ENCODE results near the gene ZNF511. TPM values are rescaled to one million over a fixed set of nuclear protein-coding genes. Genes with fewer than 3 reads are reported as not detected.

ZNF511 gene
- total and polyA plus RNA-seq, 9 of the 15 experiments (the other 6 are each of a cell fraction or from before 2014, with no cell fraction given) = 0.61 to 69.3 (median 40.1) TPM

- TF ChIP-seq ZNF316 (IDR thresholded peaks at IDR 0.05) = no peak
- TF ChIP-seq FUS (optimal IDR thresholded peaks at IDR 0.05; ENCODE audit: low read depth, low read length) = no peak
- TF ChIP-seq MIER1 (IDR thresholded peaks at IDR 0.05; ENCODE audit: low read depth) = no peak
- TF ChIP-seq, protein P1, sequence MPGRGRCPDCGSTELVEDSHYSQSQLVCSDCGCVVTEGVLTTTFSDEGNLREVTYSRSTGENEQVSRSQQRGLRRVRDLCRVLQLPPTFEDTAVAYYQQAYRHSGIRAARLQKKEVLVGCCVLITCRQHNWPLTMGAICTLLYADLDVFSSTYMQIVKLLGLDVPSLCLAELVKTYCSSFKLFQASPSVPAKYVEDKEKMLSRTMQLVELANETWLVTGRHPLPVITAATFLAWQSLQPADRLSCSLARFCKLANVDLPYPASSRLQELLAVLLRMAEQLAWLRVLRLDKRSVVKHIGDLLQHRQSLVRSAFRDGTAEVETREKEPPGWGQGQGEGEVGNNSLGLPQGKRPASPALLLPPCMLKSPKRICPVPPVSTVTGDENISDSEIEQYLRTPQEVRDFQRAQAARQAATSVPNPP (IDR thresholded peaks at IDR 0.05; ENCODE audit: borderline replicate concordance, insufficient read depth, insufficient read length) = no peak
- TF ChIP-seq, protein P2, sequence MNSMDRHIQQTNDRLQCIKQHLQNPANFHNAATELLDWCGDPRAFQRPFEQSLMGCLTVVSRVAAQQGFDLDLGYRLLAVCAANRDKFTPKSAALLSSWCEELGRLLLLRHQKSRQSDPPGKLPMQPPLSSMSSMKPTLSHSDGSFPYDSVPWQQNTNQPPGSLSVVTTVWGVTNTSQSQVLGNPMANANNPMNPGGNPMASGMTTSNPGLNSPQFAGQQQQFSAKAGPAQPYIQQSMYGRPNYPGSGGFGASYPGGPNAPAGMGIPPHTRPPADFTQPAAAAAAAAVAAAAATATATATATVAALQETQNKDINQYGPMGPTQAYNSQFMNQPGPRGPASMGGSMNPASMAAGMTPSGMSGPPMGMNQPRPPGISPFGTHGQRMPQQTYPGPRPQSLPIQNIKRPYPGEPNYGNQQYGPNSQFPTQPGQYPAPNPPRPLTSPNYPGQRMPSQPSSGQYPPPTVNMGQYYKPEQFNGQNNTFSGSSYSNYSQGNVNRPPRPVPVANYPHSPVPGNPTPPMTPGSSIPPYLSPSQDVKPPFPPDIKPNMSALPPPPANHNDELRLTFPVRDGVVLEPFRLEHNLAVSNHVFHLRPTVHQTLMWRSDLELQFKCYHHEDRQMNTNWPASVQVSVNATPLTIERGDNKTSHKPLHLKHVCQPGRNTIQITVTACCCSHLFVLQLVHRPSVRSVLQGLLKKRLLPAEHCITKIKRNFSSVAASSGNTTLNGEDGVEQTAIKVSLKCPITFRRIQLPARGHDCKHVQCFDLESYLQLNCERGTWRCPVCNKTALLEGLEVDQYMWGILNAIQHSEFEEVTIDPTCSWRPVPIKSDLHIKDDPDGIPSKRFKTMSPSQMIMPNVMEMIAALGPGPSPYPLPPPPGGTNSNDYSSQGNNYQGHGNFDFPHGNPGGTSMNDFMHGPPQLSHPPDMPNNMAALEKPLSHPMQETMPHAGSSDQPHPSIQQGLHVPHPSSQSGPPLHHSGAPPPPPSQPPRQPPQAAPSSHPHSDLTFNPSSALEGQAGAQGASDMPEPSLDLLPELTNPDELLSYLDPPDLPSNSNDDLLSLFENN (IDR thresholded peaks at IDR 0.05; ENCODE audit: low read depth in 2 of 2, low read length in 2 of 2) = no peak
- TF ChIP-seq ZBTB2 (IDR thresholded peaks at IDR 0.05) = 0 out of 2 replicates have a peak, but pooled peaks have one; percentile 29
- TF ChIP-seq SNRNP70 (optimal IDR thresholded peaks at IDR 0.05; ENCODE audit: low read depth, low read length) = no peak
- TF ChIP-seq GTF2E2 (tag; IDR thresholded peaks at IDR 0.05) = no peak
- TF ChIP-seq EWSR1 (IDR thresholded peaks at IDR 0.05; ENCODE audit: borderline replicate concordance, low read depth, partially characterized antibody) = no peak
- no peak for TF ChIP-seq ELF1 (tag; IDR thresholded peaks at IDR 0.05)
- TF ChIP-seq, protein P3, sequence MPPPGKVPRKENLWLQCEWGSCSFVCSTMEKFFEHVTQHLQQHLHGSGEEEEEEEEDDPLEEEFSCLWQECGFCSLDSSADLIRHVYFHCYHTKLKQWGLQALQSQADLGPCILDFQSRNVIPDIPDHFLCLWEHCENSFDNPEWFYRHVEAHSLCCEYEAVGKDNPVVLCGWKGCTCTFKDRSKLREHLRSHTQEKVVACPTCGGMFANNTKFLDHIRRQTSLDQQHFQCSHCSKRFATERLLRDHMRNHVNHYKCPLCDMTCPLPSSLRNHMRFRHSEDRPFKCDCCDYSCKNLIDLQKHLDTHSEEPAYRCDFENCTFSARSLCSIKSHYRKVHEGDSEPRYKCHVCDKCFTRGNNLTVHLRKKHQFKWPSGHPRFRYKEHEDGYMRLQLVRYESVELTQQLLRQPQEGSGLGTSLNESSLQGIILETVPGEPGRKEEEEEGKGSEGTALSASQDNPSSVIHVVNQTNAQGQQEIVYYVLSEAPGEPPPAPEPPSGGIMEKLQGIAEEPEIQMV (tag; conservative IDR thresholded peaks at IDR 0.05; ENCODE audit: low read depth) = no peak
- TF ChIP-seq DEAF1 (CRISPR knock-in tag; IDR thresholded peaks at IDR 0.05) = no peak
- TF ChIP-seq, protein P4, sequence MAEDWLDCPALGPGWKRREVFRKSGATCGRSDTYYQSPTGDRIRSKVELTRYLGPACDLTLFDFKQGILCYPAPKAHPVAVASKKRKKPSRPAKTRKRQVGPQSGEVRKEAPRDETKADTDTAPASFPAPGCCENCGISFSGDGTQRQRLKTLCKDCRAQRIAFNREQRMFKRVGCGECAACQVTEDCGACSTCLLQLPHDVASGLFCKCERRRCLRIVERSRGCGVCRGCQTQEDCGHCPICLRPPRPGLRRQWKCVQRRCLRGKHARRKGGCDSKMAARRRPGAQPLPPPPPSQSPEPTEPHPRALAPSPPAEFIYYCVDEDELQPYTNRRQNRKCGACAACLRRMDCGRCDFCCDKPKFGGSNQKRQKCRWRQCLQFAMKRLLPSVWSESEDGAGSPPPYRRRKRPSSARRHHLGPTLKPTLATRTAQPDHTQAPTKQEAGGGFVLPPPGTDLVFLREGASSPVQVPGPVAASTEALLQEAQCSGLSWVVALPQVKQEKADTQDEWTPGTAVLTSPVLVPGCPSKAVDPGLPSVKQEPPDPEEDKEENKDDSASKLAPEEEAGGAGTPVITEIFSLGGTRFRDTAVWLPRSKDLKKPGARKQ (CRISPR knock-in tag; IDR thresholded peaks at IDR 0.05) = no peak
- no peak for TF ChIP-seq E2F1 (CRISPR knock-in tag; IDR thresholded peaks at IDR 0.05)
Observed at GRCh38 chr10:133278577-133279265, 30.0 kb upstream of the ZNF511 start (continued).

Data from K562 (cell line).